Measurements from ENCODE around the gene C7orf33. TPM values are rescaled to one million over a fixed set of nuclear protein-coding genes. Genes with fewer than 3 reads are reported as not detected.
"Not testable (repeated sequence)": the region's sequence is repeated elsewhere in the genome, so short reads cannot be mapped to it uniquely, and the experiment has no call there.

The C7orf33 gene
- total RNA-seq, 1 donor from 2014 or later = not detected

- DNase-seq (ENCODE audit: low spot score) = no peak
- no peaks in the 10 kb centered on the region for H3K4me1 Mint-ChIP-seq (ENCODE audit: unreplicated experiment)
- no peaks in the 10 kb centered on the region for H3K27me3 Mint-ChIP-seq (ENCODE audit: unreplicated experiment)
- no peaks in the 10 kb centered on the region for H3K36me3 Mint-ChIP-seq (ENCODE audit: low read depth, unreplicated experiment)
- no peak overlapping the region for H3K27ac Mint-ChIP-seq (ENCODE audit: unreplicated experiment)
- no peak overlapping the region for H3K4me3 Mint-ChIP-seq (ENCODE audit: unreplicated experiment)
- no peaks in the 10 kb centered on the region for H3K9me3 Mint-ChIP-seq (ENCODE audit: unreplicated experiment)
- no peak for TF ChIP-seq CTCF (IDR thresholded peaks at IDR 0.05; ENCODE audit: unreplicated experiment)
Observed at GRCh38 chr7:148567524-148567923, 23.0 kb upstream of the C7orf33 start.

GRCh38 chr7:148570510-148570909, 20.1 kb upstream of the C7orf33 start:
- no peak for TF ChIP-seq CTCF (IDR thresholded peaks at IDR 0.05; ENCODE audit: unreplicated experiment)
- Mint-ChIP-seq H3K4me1 (ENCODE audit: unreplicated experiment) (no peaks in the 10 kb centered on the region), H3K27me3 (ENCODE audit: unreplicated experiment) (no peaks in the 10 kb centered on the region), H3K9me3 (ENCODE audit: unreplicated experiment) (no peaks in the 10 kb centered on the region), H3K27ac (ENCODE audit: unreplicated experiment) (no peak overlapping the region), H3K4me3 (ENCODE audit: unreplicated experiment) (no peak overlapping the region), H3K36me3 (ENCODE audit: low read depth, unreplicated experiment) (no peaks in the 10 kb centered on the region)
- DNase-seq (ENCODE audit: low spot score) = no peak

GRCh38 chr7:148570973-148571372, 19.6 kb upstream of the C7orf33 start:
- H3K4me1 Mint-ChIP-seq (ENCODE audit: unreplicated experiment); H3K36me3 Mint-ChIP-seq (ENCODE audit: low read depth, unreplicated experiment); H3K27me3 Mint-ChIP-seq (ENCODE audit: unreplicated experiment); H3K4me3 Mint-ChIP-seq (ENCODE audit: unreplicated experiment); H3K27ac Mint-ChIP-seq (ENCODE audit: unreplicated experiment); H3K9me3 Mint-ChIP-seq (ENCODE audit: unreplicated experiment); DNase-seq (ENCODE audit: low spot score): not testable (repeated sequence)

- H3K36me3 Mint-ChIP-seq (ENCODE audit: low read depth, unreplicated experiment) = no peaks in the 10 kb centered on the region
- no peak for DNase-seq (ENCODE audit: low spot score)
- no peaks in the 10 kb centered on the region for H3K4me1 Mint-ChIP-seq (ENCODE audit: unreplicated experiment)
- H3K27me3 Mint-ChIP-seq (ENCODE audit: unreplicated experiment) = no peaks in the 10 kb centered on the region
- TF ChIP-seq CTCF (IDR thresholded peaks at IDR 0.05; ENCODE audit: unreplicated experiment) = no peak
- H3K4me3 Mint-ChIP-seq (ENCODE audit: unreplicated experiment) = no peak overlapping the region
- H3K9me3 Mint-ChIP-seq (ENCODE audit: unreplicated experiment) = no peaks in the 10 kb centered on the region
- no peak overlapping the region for H3K27ac Mint-ChIP-seq (ENCODE audit: unreplicated experiment)
Observed at GRCh38 chr7:148571381-148571780, 19.2 kb upstream of the C7orf33 start.

GRCh38 chr7:148572067-148572522, 18.5 kb upstream of the C7orf33 start:
- no peak for TF ChIP-seq CTCF (IDR thresholded peaks at IDR 0.05; ENCODE audit: unreplicated experiment)
- Mint-ChIP-seq H3K27me3 (ENCODE audit: unreplicated experiment) (no peaks in the 10 kb centered on the region), H3K36me3 (ENCODE audit: low read depth, unreplicated experiment) (no peaks in the 10 kb centered on the region), H3K4me3 (ENCODE audit: unreplicated experiment) (no peak overlapping the region), H3K27ac (ENCODE audit: unreplicated experiment) (no peak overlapping the region), H3K9me3 (ENCODE audit: unreplicated experiment) (no peaks in the 10 kb centered on the region), H3K4me1 (ENCODE audit: unreplicated experiment) (no peaks in the 10 kb centered on the region)
- DNase-seq (ENCODE audit: low spot score) = no peak

- not testable (repeated sequence) for H3K4me3 Mint-ChIP-seq (ENCODE audit: unreplicated experiment); H3K9me3 Mint-ChIP-seq (ENCODE audit: unreplicated experiment); DNase-seq (ENCODE audit: low spot score); H3K27me3 Mint-ChIP-seq (ENCODE audit: unreplicated experiment); H3K36me3 Mint-ChIP-seq (ENCODE audit: low read depth, unreplicated experiment); H3K4me1 Mint-ChIP-seq (ENCODE audit: unreplicated experiment); H3K27ac Mint-ChIP-seq (ENCODE audit: unreplicated experiment)
Observed at GRCh38 chr7:148573581-148573980, 17.0 kb upstream of the C7orf33 start.
